Prostate gland (tissue), 2 donors: Measurements from ENCODE around the gene SH3BP1. TPM values are rescaled to one million over a fixed set of nuclear protein-coding genes. Genes with fewer than 3 reads are reported as not detected.
"Not testable (repeated sequence)": the region's sequence is repeated elsewhere in the genome, so short reads cannot be mapped to it uniquely, and the experiment has no call there.

Experiments
- DNase-seq: peaks from one replicate; pipeline ENCODE4 v3.0.0-alpha.2; 2019; ENCODE audit warnings: low spot score
- H3K27ac ChIP-seq, 2 donors: fragments of 200-600 bp; sonication (generic); 2 replicates each; pipeline ENCODE4 v1.5.1; 2017 to 2019
- H3K27me3 ChIP-seq: fragments of 200-600 bp; sonication (generic); replicated peaks from 2 replicates; pipeline ENCODE4 v1.5.1; 2019; ENCODE audit not compliant: insufficient read depth
- H3K36me3 ChIP-seq, 2 donors: fragments of 200-600 bp; sonication (generic); 1 replicate in 1 of 2; 2 replicates in 1 of 2; pipeline versions ENCODE4 v1.5.1 to v1.8.1; 2017 to 2019
- H3K4me1 ChIP-seq: fragments of 200-600 bp; sonication (generic); replicated peaks from 2 replicates; pipeline ENCODE4 v1.5.1; 2019
- H3K4me3 ChIP-seq, 2 donors: fragments of 200-600 bp; sonication (generic); 2 replicates each; pipeline ENCODE4 v1.5.1; 2017 to 2019
- H3K9me3 ChIP-seq: fragments of 200-600 bp; sonication (generic); 2 replicates; pipeline ENCODE4 v1.5.1; 2017
- CTCF ChIP-seq, 4 experiments: fragments of 200-600 bp in 2 of 4; fragments of 450-650 bp in 2 of 4; sonication (generic) in 2 of 4; IDR thresholded peaks; 1 replicate in 3 of 4; 2 replicates in 1 of 4; pipeline ENCODE4 v1.5.1; 2016 to 2019; ENCODE audit warnings: antibody characterized with exemption in 4 of 4, mild to moderate bottlenecking in 2 of 4, moderate library complexity in 2 of 4
- POLR2A ChIP-seq: fragments of 450-650 bp; IDR thresholded peaks from one replicate; pipeline ENCODE4 v1.6.1; 2016; ENCODE audit warnings: antibody characterized with exemption, mild to moderate bottlenecking
- POLR2AphosphoS5 ChIP-seq: sonication (generic); formaldehyde crosslinking; IDR thresholded peaks from one replicate; pipeline ENCODE4 v1.6.1; 2017; ENCODE audit warnings: antibody characterized with exemption
- WGBS: methylation state at CpG from one replicate; pipeline ENCODE4 v1.1.5; 2018; 5-methylcytosine and 5-hydroxymethylcytosine counted together
- intact Hi-C: fragments of 100-400 bp; cut with DNase I; formaldehyde crosslinking; loops from one replicate; pipeline ENCODE4 v1.14.2; 2022
- total RNA-seq, 2 donors: library from RNA; depleted of rRNA; stranded (reverse); fragments of >200 nt; gene quantifications; one replicate each; pipeline ENCODE4 v1.1.0, GENCODE V29; 2016

The SH3BP1 gene
- total RNA-seq, 2 donors from 2014 or later: 10.9 to 12.0 TPM

DNA sequence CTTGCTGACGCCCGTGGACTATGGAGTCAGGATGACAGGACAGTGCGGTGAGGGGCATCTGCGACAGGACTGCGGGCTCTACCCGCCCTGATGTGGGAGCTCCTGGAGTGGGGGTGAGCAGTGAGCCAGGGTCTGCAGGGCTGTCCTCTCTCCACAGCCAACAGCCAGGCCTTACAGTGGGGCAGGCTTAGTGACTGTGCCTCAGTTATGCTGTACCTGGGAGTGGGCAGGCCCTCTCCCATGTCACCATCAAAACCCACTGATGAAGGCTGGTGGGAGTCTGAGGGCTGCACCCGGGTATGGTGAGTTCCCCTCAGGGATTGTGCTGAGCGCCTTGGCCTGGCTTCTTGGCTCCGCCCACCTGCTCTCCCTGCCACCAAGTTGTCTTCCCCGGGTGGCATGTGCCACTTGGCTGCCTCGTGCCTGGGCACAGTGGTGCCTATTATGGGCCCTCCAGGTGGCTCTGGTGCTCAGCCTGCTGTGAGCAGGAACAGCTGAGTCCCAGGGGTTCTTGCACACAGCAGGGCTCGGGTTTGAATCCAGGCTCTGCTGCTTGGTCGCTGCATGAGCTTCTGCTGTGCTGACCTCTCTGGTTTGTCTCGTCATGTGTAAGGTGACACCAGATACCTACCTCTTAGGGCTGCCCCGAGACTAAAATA is 53.3 kb downstream of the SH3BP1 start:
- intact Hi-C loops: no loop called here
- no peaks in the 10 kb centered on the region for H3K9me3 ChIP-seq
- no peaks in the 10 kb centered on the region for H3K4me1 ChIP-seq
- H3K27me3 ChIP-seq: no peaks in the 10 kb centered on the region
- WGBS: 80% methylated on average over 12 of the region's 15 CpGs
- no peak overlapping the region for H3K27ac ChIP-seq
- no peak for DNase-seq
- no peak overlapping the region for H3K4me3 ChIP-seq
- no peak for TF ChIP-seq CTCF (IDR thresholded peaks at IDR 0.05)
- TF ChIP-seq POLR2A: no peak
- TF ChIP-seq POLR2AphosphoS5: no peak
- peaks cover 10 to 14% of the 10 kb centered on the region in 2 donors for H3K36me3 ChIP-seq

- H3K9me3 ChIP-seq, DNase-seq, H3K27me3 ChIP-seq, H3K27ac ChIP-seq, H3K4me1 ChIP-seq, H3K4me3 ChIP-seq, intact Hi-C loops: not testable (repeated sequence)
- 92% methylated on average over 7 of the region's 7 CpGs for WGBS
- peaks cover 7 to 14% of the 10 kb centered on the region in 2 donors for H3K36me3 ChIP-seq
Measured at GRCh38 chr22:37694131-37694530, 54.7 kb downstream of the SH3BP1 start.

DNA sequence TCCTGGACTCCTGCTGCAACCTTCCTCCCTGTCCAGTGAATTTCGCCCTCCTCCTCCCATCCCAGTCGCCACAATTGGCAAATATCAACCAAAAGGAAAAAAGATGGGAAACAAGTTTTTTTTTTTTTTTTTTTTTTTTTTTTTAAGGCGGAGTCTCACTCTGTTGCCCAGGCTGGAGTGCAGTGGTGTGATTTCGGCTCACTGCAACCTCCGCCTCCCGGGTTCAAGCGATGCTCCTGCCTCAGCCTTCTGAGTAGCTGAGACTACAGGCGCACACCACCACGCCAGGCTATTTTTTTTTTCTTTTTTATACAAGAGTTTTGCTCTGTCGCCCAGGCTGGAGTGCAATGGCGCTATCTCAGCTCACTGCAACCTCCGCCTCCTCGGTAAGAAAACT is 56.8 kb downstream of the SH3BP1 start:
- H3K27me3 ChIP-seq, H3K27ac ChIP-seq, DNase-seq, intact Hi-C loops, H3K4me1 ChIP-seq, H3K36me3 ChIP-seq, H3K9me3 ChIP-seq: not testable (repeated sequence)
- WGBS: 19% methylated on average over 13 of the region's 13 CpGs
- H3K4me3 ChIP-seq: peak overlapping the region; percentile 13 to 16

GRCh38 chr22:37696657-37697537 is 57.4 kb downstream of the SH3BP1 start, which contains the start of gene TRIOBP:
TSS of gene TRIOBP (plus strand) at chr22:37697048. CDS start at chr22:37701366, 4,318 bp downstream.
- no peaks in the 10 kb centered on the region for H3K27me3 ChIP-seq
- intact Hi-C loops: no loop called here
- 10% methylated on average over 30 of the region's 39 CpGs for WGBS
- peak; percentile 90 for DNase-seq
- H3K4me3 ChIP-seq: peak within 1 kb of the TSS; percentile 13 to 16
- TF ChIP-seq POLR2AphosphoS5: peak; percentile 77
- TF ChIP-seq POLR2A: peak; percentile 51
- peak in 2 of 4 experiments; percentile 36 to 62 for TF ChIP-seq CTCF (IDR thresholded peaks at IDR 0.05)
- H3K27ac ChIP-seq: no peak within 1 kb of the TSS
- no peaks in the 10 kb centered on the region for H3K4me1 ChIP-seq
- H3K36me3 ChIP-seq: no peaks in the 10 kb centered on the region
- H3K9me3 ChIP-seq: no peaks in the 10 kb centered on the region

DNA sequence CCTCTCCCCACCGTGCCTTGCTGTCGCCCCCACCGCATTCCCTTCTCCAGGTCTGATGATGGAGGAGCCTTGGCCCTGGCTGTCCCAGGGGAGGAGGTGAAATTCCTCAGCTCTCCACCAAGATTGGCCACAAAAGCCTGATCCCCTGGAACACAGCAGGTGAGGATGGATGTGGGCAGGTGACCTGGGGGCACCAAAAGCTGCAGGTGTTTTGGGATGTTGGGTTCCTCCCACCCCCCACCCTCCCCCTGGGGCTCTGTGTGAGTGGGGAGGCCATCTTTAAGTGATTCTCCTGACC is 58.0 kb downstream of the SH3BP1 start:
- H3K36me3 ChIP-seq: no peaks in the 10 kb centered on the region
- no peaks in the 10 kb centered on the region for H3K9me3 ChIP-seq
- H3K27ac ChIP-seq: no peak overlapping the region
- TF ChIP-seq POLR2A: no peak
- TF ChIP-seq CTCF (IDR thresholded peaks at IDR 0.05): no peak
- TF ChIP-seq POLR2AphosphoS5: no peak
- H3K4me1 ChIP-seq: no peaks in the 10 kb centered on the region
- whole genome bisulfite sequencing: no CpG with 5 or more reads among the region's 3 CpGs
- DNase-seq: no peak
- intact Hi-C loops: no loop called here
- H3K4me3 ChIP-seq: no peak overlapping the region
- no peaks in the 10 kb centered on the region for H3K27me3 ChIP-seq
